MCF 10A (cell line): ENCODE measurements around the gene MYO16. TPM values are rescaled to one million over a fixed set of nuclear protein-coding genes. Genes with fewer than 3 reads are reported as not detected.
"Not testable (repeated sequence)": the region's sequence is repeated elsewhere in the genome, so short reads cannot be mapped to it uniquely, and the experiment has no call there.

Experiments used
- BruUV-seq: library from RNA; stranded (reverse); fragments of 400-500 nt; replicated peaks from 2 replicates; lab custom pipeline; 2021; lab: Mats Ljungman, UMichigan
- CTCF ChIA-PET: fragments of 300-600 bp; sonication (Branson Sonifier 250); formaldehyde crosslinking; extraction: SDS; loops from one replicate; lab custom pipeline; 2021; ENCODE audit warnings: antibody characterized with exemption, inconsistent platforms; lab: Yijun Ruan, JAX
- POLR2A ChIA-PET: fragments of 300-600, 350-650 bp; sonication (Branson Sonifier 250); formaldehyde crosslinking; extraction: SDS; loops from one replicate; lab custom pipeline; 2020; ENCODE audit warnings: antibody characterized with exemption, inconsistent platforms; lab: Yijun Ruan, JAX
- DNase-seq: peaks from one replicate; pipeline ENCODE4 v3.0.0-alpha.2; 2018; ENCODE audit not compliant: unreplicated experiment
- H3K27ac Mint-ChIP-seq: one replicate; pipeline ENCODE4 v1.8.0; 2022; ENCODE audit warnings: mild to moderate bottlenecking, low read depth, mixed read lengths; ENCODE audit not compliant: unreplicated experiment
- H3K27me3 Mint-ChIP-seq: one replicate; pipeline ENCODE4 v1.8.0; 2022; ENCODE audit warnings: mixed read lengths; ENCODE audit not compliant: insufficient read depth, unreplicated experiment
- H3K36me3 Mint-ChIP-seq: one replicate; pipeline ENCODE4 v1.8.0; 2022; ENCODE audit warnings: mild to moderate bottlenecking, moderate library complexity, mixed read lengths; ENCODE audit not compliant: insufficient read depth, unreplicated experiment
- H3K4me1 Mint-ChIP-seq: one replicate; pipeline ENCODE4 v1.8.0; 2022; ENCODE audit warnings: mixed read lengths; ENCODE audit not compliant: insufficient read depth, unreplicated experiment
- H3K4me3 Mint-ChIP-seq: one replicate; pipeline ENCODE4 v1.8.0; 2022; ENCODE audit warnings: mild to moderate bottlenecking, moderate library complexity, mixed read lengths; ENCODE audit not compliant: unreplicated experiment
- H3K9me3 Mint-ChIP-seq: one replicate; pipeline ENCODE4 v1.8.0; 2022; ENCODE audit warnings: mixed read lengths; ENCODE audit not compliant: unreplicated experiment
- intact Hi-C: fragments of 100-400 bp; cut with micrococcal nuclease; formaldehyde crosslinking; loops from 2 replicates; pipeline ENCODE4 v1.14.1; 2022
- total RNA-seq: library from RNA; stranded (reverse); gene quantifications from 2 replicates; pipeline ENCODE4 v1.2.3, GENCODE V29; 2022
- TF ChIP-seq, protein P1 (sequence below): fragments of 200-600 bp; IDR thresholded peaks from one replicate; pipeline ENCODE4 v1.8.0; 2022; ENCODE audit warnings: antibody characterized with exemption, mild to moderate bottlenecking; ENCODE audit not compliant: unreplicated experiment

MYO16 gene
- total RNA-seq, 1 experiment from 2014 or later = not detected

DNA sequence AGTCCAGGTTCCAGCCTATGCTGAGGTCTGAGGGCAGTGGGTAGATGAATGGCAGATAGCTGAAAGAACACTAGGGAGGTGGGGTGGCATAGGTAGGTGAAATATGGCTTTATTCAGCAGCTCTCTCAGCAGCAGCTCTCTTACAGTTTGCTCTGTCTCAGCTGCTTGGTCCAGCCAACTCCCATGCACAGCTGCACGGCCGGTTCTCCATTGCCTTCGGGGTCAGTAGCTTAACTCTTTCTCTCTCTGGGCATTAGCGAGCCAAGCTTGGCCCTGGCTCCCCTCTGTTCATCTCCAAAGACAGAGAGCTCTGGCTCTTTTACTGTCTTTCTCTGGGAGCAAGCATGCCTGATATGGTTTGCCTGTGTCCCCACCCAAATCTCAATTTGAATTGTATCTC is 151.9 kb downstream of the MYO16 start:
- intact Hi-C loops = no loop called here
- ChIA-PET POLR2A (no interaction called here), CTCF (no interaction called here)
- no peak overlapping the region for H3K4me3 Mint-ChIP-seq
- DNase-seq = no peak
- H3K4me1 Mint-ChIP-seq = no peaks in the 10 kb centered on the region
- BruUV-seq = no TSS peak
- TF ChIP-seq, protein P1, sequence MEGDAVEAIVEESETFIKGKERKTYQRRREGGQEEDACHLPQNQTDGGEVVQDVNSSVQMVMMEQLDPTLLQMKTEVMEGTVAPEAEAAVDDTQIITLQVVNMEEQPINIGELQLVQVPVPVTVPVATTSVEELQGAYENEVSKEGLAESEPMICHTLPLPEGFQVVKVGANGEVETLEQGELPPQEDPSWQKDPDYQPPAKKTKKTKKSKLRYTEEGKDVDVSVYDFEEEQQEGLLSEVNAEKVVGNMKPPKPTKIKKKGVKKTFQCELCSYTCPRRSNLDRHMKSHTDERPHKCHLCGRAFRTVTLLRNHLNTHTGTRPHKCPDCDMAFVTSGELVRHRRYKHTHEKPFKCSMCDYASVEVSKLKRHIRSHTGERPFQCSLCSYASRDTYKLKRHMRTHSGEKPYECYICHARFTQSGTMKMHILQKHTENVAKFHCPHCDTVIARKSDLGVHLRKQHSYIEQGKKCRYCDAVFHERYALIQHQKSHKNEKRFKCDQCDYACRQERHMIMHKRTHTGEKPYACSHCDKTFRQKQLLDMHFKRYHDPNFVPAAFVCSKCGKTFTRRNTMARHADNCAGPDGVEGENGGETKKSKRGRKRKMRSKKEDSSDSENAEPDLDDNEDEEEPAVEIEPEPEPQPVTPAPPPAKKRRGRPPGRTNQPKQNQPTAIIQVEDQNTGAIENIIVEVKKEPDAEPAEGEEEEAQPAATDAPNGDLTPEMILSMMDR = no peak
- H3K27ac Mint-ChIP-seq = no peak overlapping the region
- H3K9me3 Mint-ChIP-seq = no peaks in the 10 kb centered on the region
- no peaks in the 10 kb centered on the region for H3K36me3 Mint-ChIP-seq
- peaks cover 91% of the 10 kb centered on the region for H3K27me3 Mint-ChIP-seq

DNA sequence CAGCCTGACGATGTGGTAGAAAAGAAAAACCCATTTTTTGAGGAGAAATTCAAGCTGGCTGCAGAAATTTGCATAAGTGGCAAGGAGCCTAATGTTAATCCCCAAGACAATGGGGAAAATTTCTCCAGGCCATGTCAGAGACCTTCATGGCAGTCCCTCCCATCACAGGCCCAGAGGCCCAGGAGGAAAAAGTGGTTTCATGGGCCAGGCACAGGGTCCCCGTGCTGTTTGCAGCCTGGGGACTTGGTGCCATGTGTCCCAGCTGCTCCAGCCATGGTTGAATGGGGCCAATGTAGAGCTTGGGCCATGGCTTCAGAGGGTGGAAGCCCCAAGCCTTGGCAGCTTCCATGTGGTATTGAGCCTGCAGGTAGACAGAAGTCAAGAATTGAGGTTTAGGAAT is 153.1 kb downstream of the MYO16 start:
- BruUV-seq, H3K9me3 Mint-ChIP-seq, H3K4me3 Mint-ChIP-seq: not testable (repeated sequence)

DNA sequence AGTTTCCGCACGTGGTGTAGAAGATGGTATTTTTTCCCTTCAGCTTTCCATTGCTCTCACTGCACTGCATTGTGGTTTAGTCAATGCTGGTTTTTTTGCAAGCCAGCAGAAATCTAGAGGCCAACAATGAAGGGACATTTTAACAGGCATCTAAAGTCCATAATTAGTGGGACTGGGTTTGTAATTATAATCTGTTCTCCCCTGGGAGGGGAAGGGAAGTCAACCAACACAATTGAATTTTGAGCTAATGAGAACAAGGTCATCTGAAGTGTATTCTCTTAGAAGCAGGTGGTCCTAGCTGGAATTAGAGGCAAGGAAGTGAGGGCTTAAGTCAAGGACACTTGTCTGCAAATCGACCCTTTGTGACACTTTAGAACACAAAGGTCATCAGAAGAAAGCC is 156.4 kb downstream of the MYO16 start:
- Mint-ChIP-seq H3K27ac (no peak overlapping the region), H3K27me3 (peaks cover 53% of the 10 kb centered on the region), H3K36me3 (no peaks in the 10 kb centered on the region), H3K9me3 (no peaks in the 10 kb centered on the region), H3K4me1 (no peaks in the 10 kb centered on the region), H3K4me3 (no peak overlapping the region)
- ChIA-PET CTCF (interaction anchor here (0.7 kb wide), 1 partner anchor 27 kb away, joined by 3 read pairs; no protein-coding TSS in a partner anchor), POLR2A (no interaction called here)
- TF ChIP-seq, protein P1 = no peak
- no TSS peak for BruUV-seq
- DNase-seq = no peak
- intact Hi-C loops = no loop called here

More for the DNA sequence above, 153.1 kb downstream of the MYO16 start:
- H3K27ac Mint-ChIP-seq, H3K36me3 Mint-ChIP-seq, CTCF ChIA-PET, DNase-seq, intact Hi-C loops, H3K4me1 Mint-ChIP-seq, POLR2A ChIA-PET: not testable (repeated sequence)
- peaks cover 79% of the 10 kb centered on the region for H3K27me3 Mint-ChIP-seq

DNA sequence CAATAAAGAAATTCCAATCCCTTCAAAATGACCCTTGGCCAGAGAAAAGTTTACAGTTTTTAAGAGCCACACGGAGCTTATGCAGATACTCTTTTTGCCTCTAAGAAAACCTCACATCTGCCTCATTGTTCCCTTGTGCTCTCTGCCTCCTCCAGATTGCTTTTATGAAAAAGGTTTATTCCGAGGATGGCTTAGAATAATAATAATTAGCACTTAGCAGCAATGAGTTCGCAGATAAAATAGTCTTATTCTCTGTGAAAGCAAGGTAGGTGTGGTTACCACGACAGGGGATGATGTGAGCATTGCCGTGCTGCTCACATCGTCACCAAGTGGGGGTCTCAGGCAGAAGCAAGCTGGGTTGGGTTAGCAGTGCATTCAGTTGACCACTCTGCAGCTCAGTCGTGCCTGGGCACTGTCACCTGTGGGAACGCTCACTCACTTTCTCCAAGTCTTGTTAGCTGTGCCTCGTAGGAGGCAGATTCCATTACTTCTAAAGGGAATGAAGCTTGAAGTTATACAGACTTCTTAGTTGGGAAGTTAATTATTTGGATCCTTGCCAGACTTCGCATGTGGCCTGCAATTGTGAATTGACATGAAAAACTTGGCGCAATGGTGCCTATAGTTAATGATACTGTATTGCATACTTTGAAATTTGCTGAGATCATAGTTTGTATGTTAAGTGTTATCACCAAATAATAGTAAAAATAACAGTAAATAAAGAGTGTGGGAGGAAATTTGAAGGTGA is 157.2 kb downstream of the MYO16 start:
- no peak for DNase-seq
- intact Hi-C loops = no loop called here
- POLR2A ChIA-PET = no interaction called here
- H3K36me3 Mint-ChIP-seq = no peaks in the 10 kb centered on the region
- H3K4me1 Mint-ChIP-seq = no peaks in the 10 kb centered on the region
- no peaks in the 10 kb centered on the region for H3K9me3 Mint-ChIP-seq
- TF ChIP-seq, protein P1 = no peak
- BruUV-seq = no TSS peak
- CTCF ChIA-PET = interaction anchor here (0.7 kb wide), 1 partner anchor 27 kb away, joined by 3 read pairs; no protein-coding TSS in a partner anchor
- H3K27me3 Mint-ChIP-seq = peaks cover 53% of the 10 kb centered on the region
- no peak overlapping the region for H3K27ac Mint-ChIP-seq
- no peak overlapping the region for H3K4me3 Mint-ChIP-seq
